IPS-18a (cell line): Measurements from ENCODE around the gene UTS2B.

ENCODE experiments used
- H3K27ac ChIP-seq: one replicate; pipeline ENCODE4 v1.5.1; 2013; ENCODE audit warnings: low read length
- H3K27me3 ChIP-seq: one replicate; pipeline ENCODE4 v1.6.1; 2013; ENCODE audit warnings: mild to moderate bottlenecking, low read length; ENCODE audit not compliant: control insufficient read depth, insufficient read depth
- H3K36me3 ChIP-seq: one replicate; pipeline ENCODE4 v1.6.1; 2013; ENCODE audit warnings: low read depth, low read length; ENCODE audit not compliant: control insufficient read depth
- H3K4me1 ChIP-seq: one replicate; pipeline ENCODE4 v1.6.1; 2013; ENCODE audit warnings: low read depth, low read length; ENCODE audit not compliant: control insufficient read depth
- H3K4me3 ChIP-seq: one replicate; pipeline ENCODE4 v1.5.1; 2013; ENCODE audit warnings: low read length
- H3K9ac ChIP-seq: one replicate; pipeline ENCODE4 v1.6.1; 2013; ENCODE audit warnings: mild to moderate bottlenecking, low read length, moderate library complexity
- H3K9me3 ChIP-seq: one replicate; pipeline ENCODE4 v1.6.1; 2013; ENCODE audit warnings: low read depth, low read length; ENCODE audit not compliant: control insufficient read depth

The UTS2B gene

GRCh38 chr3:191316876-191317603 is 13.3 kb downstream of the UTS2B start:
- Histone ChIP-seq H3K4me3 (no peak overlapping the region), H3K9me3 (no peaks in the 10 kb centered on the region), H3K4me1 (no peaks in the 10 kb centered on the region), H3K27me3 (no peaks in the 10 kb centered on the region), H3K27ac (no peak overlapping the region), H3K9ac (no peak overlapping the region), H3K36me3 (no peaks in the 10 kb centered on the region)

- H3K4me1 ChIP-seq, result no peaks in the 10 kb centered on the region
- H3K27me3 ChIP-seq, result no peaks in the 10 kb centered on the region
- no peaks in the 10 kb centered on the region for H3K9me3 ChIP-seq
- no peaks in the 10 kb centered on the region for H3K36me3 ChIP-seq
- H3K4me3 ChIP-seq, result no peak overlapping the region
- no peak overlapping the region for H3K9ac ChIP-seq
- H3K27ac ChIP-seq, result no peak overlapping the region
These were observed 16.1 kb downstream of the UTS2B start for GRCh38 chr3:191314109-191314728.

- Histone ChIP-seq H3K27me3 (no peaks in the 10 kb centered on the region), H3K27ac (no peak overlapping the region), H3K9me3 (no peaks in the 10 kb centered on the region), H3K36me3 (no peaks in the 10 kb centered on the region), H3K9ac (no peak overlapping the region), H3K4me3 (no peak overlapping the region), H3K4me1 (no peaks in the 10 kb centered on the region)
These were observed 17.0 kb downstream of the UTS2B start for GRCh38 chr3:191313296-191313695.

- Histone ChIP-seq H3K27me3 (no peaks in the 10 kb centered on the region), H3K9ac (no peak overlapping the region), H3K36me3 (no peaks in the 10 kb centered on the region), H3K4me3 (no peak overlapping the region), H3K27ac (no peak overlapping the region), H3K4me1 (peaks cover 5% of the 10 kb centered on the region), H3K9me3 (no peaks in the 10 kb centered on the region)
These were observed 23.0 kb downstream of the UTS2B start for GRCh38 chr3:191307341-191307740.

- Histone ChIP-seq H3K27ac (no peak overlapping the region), H3K4me3 (no peak overlapping the region), H3K9ac (no peak overlapping the region), H3K9me3 (no peaks in the 10 kb centered on the region), H3K4me1 (peaks cover 10% of the 10 kb centered on the region), H3K36me3 (no peaks in the 10 kb centered on the region), H3K27me3 (no peaks in the 10 kb centered on the region)
These were observed 23.9 kb downstream of the UTS2B start for GRCh38 chr3:191306428-191306827.

GRCh38 chr3:191303596-191303995 is 26.7 kb downstream of the UTS2B start:
- Histone ChIP-seq H3K9ac (no peak overlapping the region), H3K36me3 (no peaks in the 10 kb centered on the region), H3K27me3 (no peaks in the 10 kb centered on the region), H3K27ac (no peak overlapping the region), H3K9me3 (no peaks in the 10 kb centered on the region), H3K4me3 (no peak overlapping the region), H3K4me1 (peaks cover 10% of the 10 kb centered on the region)

GRCh38 chr3:191302451-191302850 is 27.9 kb downstream of the UTS2B start:
- peaks cover 10% of the 10 kb centered on the region for H3K4me1 ChIP-seq
- H3K36me3 ChIP-seq, result no peaks in the 10 kb centered on the region
- no peaks in the 10 kb centered on the region for H3K27me3 ChIP-seq
- H3K27ac ChIP-seq, result no peak overlapping the region
- H3K4me3 ChIP-seq, result no peak overlapping the region
- H3K9ac ChIP-seq, result no peak overlapping the region
- H3K9me3 ChIP-seq, result no peaks in the 10 kb centered on the region

GRCh38 chr3:191301782-191302411 is 28.4 kb downstream of the UTS2B start:
- Histone ChIP-seq H3K9ac (no peak overlapping the region), H3K9me3 (no peaks in the 10 kb centered on the region), H3K4me3 (no peak overlapping the region), H3K36me3 (no peaks in the 10 kb centered on the region), H3K4me1 (peaks cover 10% of the 10 kb centered on the region), H3K27me3 (no peaks in the 10 kb centered on the region), H3K27ac (no peak overlapping the region)

GRCh38 chr3:191301017-191301416 is 29.3 kb downstream of the UTS2B start:
- H3K4me1 ChIP-seq, result peaks cover 10% of the 10 kb centered on the region
- no peaks in the 10 kb centered on the region for H3K9me3 ChIP-seq
- H3K27me3 ChIP-seq, result no peaks in the 10 kb centered on the region
- no peak overlapping the region for H3K4me3 ChIP-seq
- no peak overlapping the region for H3K27ac ChIP-seq
- H3K36me3 ChIP-seq, result no peaks in the 10 kb centered on the region
- no peak overlapping the region for H3K9ac ChIP-seq

- Histone ChIP-seq H3K9me3 (no peaks in the 10 kb centered on the region), H3K4me3 (no peak overlapping the region), H3K9ac (no peak overlapping the region), H3K27ac (no peak overlapping the region), H3K36me3 (no peaks in the 10 kb centered on the region), H3K4me1 (peaks cover 10% of the 10 kb centered on the region), H3K27me3 (no peaks in the 10 kb centered on the region)
These were observed 29.9 kb downstream of the UTS2B start for GRCh38 chr3:191300422-191300821.

GRCh38 chr3:191298846-191299245 is 31.5 kb downstream of the UTS2B start:
- no peak overlapping the region for H3K9ac ChIP-seq
- no peaks in the 10 kb centered on the region for H3K27me3 ChIP-seq

More at GRCh38 chr3:191298846-191299245, 31.5 kb downstream of the UTS2B start:
- no peaks in the 10 kb centered on the region for H3K36me3 ChIP-seq
- no peak overlapping the region for H3K27ac ChIP-seq
- peaks cover 10% of the 10 kb centered on the region for H3K4me1 ChIP-seq
- H3K4me3 ChIP-seq, result no peak overlapping the region
- no peaks in the 10 kb centered on the region for H3K9me3 ChIP-seq
